ENCODE measurements around the gene UBC. TPM values are rescaled to one million over a fixed set of nuclear protein-coding genes. Genes with fewer than 3 reads are reported as not detected.
"Not testable (repeated sequence)": the region's sequence is repeated elsewhere in the genome, so short reads cannot be mapped to it uniquely, and the experiment has no call there.

The UBC gene
- total RNA-seq, 1 experiment from 2014 or later = 1,166 TPM

GRCh38 chr12:124909831-124910560 is 4.5 kb downstream of the UBC start:
- Histone ChIP-seq H3K4me3 (no peak overlapping the region), H3K9me3 (0 out of 2 replicates have a peak, but pooled peaks cover 1% of the 10 kb centered on the region), H3K36me3 (peaks cover 22% of the 10 kb centered on the region), H3K27me3 (no peaks in the 10 kb centered on the region)
- no peak for DNase-seq

- no peak overlapping the region for H3K4me3 ChIP-seq
- DNase-seq = peak; percentile 77
- H3K9me3 ChIP-seq = no peaks in the 10 kb centered on the region
- no peaks in the 10 kb centered on the region for H3K27me3 ChIP-seq
- H3K36me3 ChIP-seq = peaks cover 8% of the 10 kb centered on the region
These were observed 7.7 kb downstream of the UBC start for GRCh38 chr12:124906606-124907261.

- DNase-seq = peak; percentile 94
- Histone ChIP-seq H3K27me3 (no peaks in the 10 kb centered on the region), H3K4me3 (peak overlapping the region; percentile 2), H3K9me3 (no peaks in the 10 kb centered on the region), H3K36me3 (no peaks in the 10 kb centered on the region)
These were observed 9.9 kb downstream of the UBC start for GRCh38 chr12:124904306-124905098.

DNA sequence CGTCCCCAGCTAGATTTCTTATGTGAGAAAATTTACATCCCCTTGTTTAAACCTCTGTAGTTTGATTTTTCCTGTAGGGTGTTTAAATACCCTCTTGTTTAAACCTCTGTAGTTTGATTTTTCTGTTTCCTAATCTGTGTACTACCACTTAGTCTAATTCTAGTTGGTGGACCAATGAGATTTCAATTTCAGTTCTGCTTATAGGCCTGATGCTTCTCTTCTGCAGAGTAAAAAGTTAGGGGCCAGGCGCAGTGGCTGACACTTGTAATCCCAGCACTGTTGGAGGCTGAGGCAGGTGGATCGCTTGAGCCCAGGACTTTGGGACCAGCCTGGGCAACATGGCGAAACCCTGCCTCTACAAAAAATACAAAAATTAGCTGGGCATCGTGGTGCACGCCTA is 11.5 kb downstream of the UBC start:
- no peaks in the 10 kb centered on the region for H3K9me3 ChIP-seq
- no peaks in the 10 kb centered on the region for H3K36me3 ChIP-seq
- no peak overlapping the region for H3K4me3 ChIP-seq
- H3K27me3 ChIP-seq = no peaks in the 10 kb centered on the region
- no peak for DNase-seq

DNA sequence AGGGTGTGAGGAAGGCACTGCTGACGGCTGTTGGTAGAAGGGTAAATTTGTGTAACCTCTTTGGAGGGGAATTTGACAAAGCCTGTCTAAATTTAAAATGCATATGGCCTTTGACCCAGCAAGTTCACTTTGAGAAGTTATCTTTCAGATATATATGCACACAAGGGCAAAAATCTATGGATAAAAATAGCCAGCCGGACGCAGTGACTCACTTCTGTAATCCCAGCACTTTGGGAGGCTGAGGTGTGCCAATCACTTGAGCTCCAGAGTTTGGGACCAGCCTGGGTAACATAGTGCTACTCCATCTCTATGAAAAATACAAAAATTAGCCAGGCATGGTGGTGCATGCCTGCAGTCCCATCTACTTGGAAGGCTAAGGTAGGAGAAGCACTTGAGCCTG is 13.4 kb downstream of the UBC start:
- no peak overlapping the region for H3K4me3 ChIP-seq
- peak; percentile 54 for DNase-seq
- no peaks in the 10 kb centered on the region for H3K36me3 ChIP-seq
- no peaks in the 10 kb centered on the region for H3K27me3 ChIP-seq
- no peaks in the 10 kb centered on the region for H3K9me3 ChIP-seq

DNA sequence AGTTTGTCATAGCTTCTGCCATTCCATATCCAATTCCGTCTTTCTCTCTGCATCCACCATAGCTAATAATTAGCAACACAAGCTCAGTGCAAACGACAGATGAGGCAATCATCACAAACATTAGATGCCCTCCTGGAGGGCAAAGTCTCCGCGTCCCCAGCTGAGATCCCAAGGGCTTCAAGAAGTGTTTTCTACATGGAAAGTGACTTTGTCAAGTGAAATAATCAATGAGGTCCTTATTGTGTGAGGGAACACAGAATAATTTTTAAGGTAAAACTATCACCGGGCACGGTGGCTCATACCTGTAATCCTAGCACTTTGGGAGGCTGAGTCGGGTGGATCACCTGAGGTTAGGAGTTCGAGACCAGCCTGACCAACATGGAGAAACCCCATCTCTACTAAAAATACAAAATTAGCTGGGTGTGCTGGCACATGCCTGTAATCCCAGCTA is 14.1 kb downstream of the UBC start:
- H3K36me3 ChIP-seq, H3K9me3 ChIP-seq, H3K27me3 ChIP-seq, H3K4me3 ChIP-seq, DNase-seq: not testable (repeated sequence)

- H3K9me3 ChIP-seq = no peaks in the 10 kb centered on the region
- H3K27me3 ChIP-seq = no peaks in the 10 kb centered on the region
- H3K36me3 ChIP-seq = no peaks in the 10 kb centered on the region
- H3K4me3 ChIP-seq = no peak overlapping the region
- no peak for DNase-seq
These were observed 15.5 kb downstream of the UBC start for GRCh38 chr12:124898923-124899294.

DNA sequence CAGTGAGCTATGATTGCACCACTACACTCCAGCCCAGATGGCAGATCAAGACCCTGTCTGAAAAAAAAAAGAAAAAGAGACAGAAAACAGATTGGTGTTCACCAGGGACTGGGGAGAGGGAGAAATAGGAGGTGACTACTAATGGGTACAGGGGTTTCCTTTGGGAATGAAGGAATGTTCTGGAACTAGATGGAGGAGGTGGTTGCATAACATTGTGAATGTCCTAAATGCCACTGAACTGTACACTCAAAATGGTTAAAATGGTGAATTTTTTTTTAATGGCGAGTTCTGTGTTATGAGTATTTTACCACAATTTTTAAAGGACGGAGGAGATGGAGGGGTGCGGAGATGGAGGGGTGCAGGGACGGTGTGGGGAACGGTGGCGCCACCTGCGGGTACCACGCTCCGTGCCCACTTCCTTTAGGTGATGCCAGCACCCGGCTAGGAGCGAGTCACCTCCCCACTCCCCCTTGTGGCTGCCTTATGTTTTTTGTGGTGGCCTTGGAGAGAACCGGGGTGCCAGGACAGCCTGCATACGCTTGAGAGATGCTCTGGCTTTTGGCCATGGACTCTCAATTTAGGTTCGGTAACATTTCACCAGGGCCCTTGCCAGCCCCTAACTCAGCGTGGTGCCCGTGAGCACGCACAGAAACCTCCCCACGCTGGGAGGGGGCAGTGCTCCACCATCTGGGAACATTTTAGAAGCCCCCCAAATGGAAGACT is 16.1 kb downstream of the UBC start:
- peak; percentile 63 for DNase-seq
- Histone ChIP-seq H3K27me3 (no peaks in the 10 kb centered on the region), H3K9me3 (no peaks in the 10 kb centered on the region), H3K36me3 (no peaks in the 10 kb centered on the region), H3K4me3 (no peak overlapping the region)

GRCh38 chr12:124896461-124896860 is 18.0 kb downstream of the UBC start:
- no peaks in the 10 kb centered on the region for H3K27me3 ChIP-seq
- H3K4me3 ChIP-seq = no peak overlapping the region
- H3K36me3 ChIP-seq = no peaks in the 10 kb centered on the region
- H3K9me3 ChIP-seq = no peaks in the 10 kb centered on the region
- no peak for DNase-seq

- no peaks in the 10 kb centered on the region for H3K27me3 ChIP-seq
- H3K9me3 ChIP-seq = no peaks in the 10 kb centered on the region
- no peak overlapping the region for H3K4me3 ChIP-seq
- H3K36me3 ChIP-seq = no peaks in the 10 kb centered on the region
- DNase-seq = no peak
These were observed 20.5 kb downstream of the UBC start for GRCh38 chr12:124893792-124894516.

DNA sequence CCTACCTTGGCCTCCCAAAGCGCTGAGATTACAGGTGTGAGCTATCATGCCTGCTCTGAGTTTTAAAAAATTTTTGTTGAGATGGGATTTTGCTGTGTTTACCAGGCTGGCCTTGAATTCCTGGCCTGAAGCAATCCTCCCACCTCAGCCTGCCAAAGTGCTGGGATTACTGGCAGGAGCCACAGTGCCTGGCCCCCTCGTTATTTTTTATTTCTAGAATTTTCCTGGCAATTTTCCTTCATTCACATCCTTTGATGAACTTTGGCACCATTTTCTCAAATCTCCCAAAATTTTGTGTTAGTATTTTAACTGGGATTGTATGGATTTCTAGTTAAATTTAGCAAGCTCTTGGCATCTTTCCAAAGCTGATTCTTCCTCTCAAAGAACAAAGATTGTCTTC is 26.2 kb downstream of the UBC start:
- H3K36me3 ChIP-seq = no peaks in the 10 kb centered on the region
- no peaks in the 10 kb centered on the region for H3K27me3 ChIP-seq
- H3K4me3 ChIP-seq = no peak overlapping the region
- peak; percentile 17 for DNase-seq
- H3K9me3 ChIP-seq = no peaks in the 10 kb centered on the region

GRCh38 chr12:124887766-124888165 is 26.7 kb downstream of the UBC start:
- H3K36me3 ChIP-seq, H3K27me3 ChIP-seq, H3K9me3 ChIP-seq, H3K4me3 ChIP-seq, DNase-seq: not testable (repeated sequence)

GRCh38 chr12:124884587-124885438 is 29.6 kb downstream of the UBC start:
- Histone ChIP-seq H3K27me3 (no peaks in the 10 kb centered on the region), H3K9me3 (no peaks in the 10 kb centered on the region), H3K4me3 (no peak overlapping the region), H3K36me3 (no peaks in the 10 kb centered on the region)
- no peak for DNase-seq

DNA sequence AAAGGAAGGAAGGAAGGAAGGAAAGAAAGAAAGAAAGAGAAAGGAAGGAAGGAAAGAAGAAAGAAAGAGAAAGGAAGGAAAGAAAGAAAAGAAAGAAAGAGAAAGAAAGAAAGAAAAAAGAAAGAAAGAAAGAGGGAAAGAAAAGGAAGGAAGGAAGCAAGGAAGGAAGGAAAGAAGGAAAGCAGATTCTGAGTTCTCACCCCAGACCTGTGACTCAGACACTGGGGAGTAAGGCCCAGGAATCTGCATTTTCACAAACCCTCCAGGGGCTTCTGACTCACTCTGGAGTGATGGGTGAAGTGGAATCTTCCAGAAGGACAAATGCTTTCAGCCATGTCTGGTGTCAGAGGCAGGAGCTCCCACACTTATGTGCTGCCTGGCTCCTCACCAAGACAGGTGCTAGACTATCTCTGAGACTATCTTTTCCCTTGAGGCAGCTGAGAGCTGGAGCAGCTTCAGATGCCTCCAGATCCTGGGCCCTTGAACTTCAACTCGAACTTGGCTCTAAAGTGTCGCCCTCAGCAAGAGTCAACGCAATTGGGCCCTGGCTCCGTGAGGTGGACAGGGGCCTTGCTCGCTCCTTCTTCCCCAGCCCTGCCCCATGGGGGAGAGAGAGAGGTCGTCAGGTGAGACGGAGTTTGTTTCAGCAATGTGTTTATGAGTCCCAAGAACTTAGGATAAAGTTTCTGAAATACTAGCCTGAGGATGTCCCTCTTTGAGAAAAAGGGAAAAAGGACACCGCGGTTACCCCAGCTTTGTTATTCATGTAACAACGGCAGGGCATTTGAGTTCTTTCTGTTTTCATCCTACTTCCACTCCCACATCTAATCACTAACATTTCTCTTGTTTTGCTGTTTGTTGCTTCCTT is 31.0 kb downstream of the UBC start:
- DNase-seq = no peak
- Histone ChIP-seq H3K27me3 (no peaks in the 10 kb centered on the region), H3K9me3 (no peaks in the 10 kb centered on the region), H3K36me3 (no peaks in the 10 kb centered on the region), H3K4me3 (no peak overlapping the region)

DNA sequence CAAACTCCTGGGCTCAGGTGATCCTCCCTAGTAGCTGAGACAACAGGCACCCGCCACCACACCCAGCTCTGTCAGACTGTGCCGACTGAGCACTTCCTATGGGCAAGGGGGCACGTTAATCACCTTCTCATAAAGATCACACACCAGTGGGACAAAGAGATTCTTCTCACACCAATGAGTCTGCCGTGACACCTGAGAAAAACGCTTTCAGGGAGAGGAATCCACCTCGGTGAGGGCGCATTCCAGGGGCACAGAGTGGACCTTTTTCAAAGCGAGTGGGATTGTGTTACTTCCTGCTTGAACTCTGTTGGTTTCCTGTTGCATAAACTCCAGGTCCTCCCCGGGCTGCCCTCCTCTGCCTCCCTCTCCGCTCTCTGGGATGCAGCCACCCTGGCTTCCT is 33.3 kb downstream of the UBC start:
- no peaks in the 10 kb centered on the region for H3K9me3 ChIP-seq
- H3K36me3 ChIP-seq = no peaks in the 10 kb centered on the region
- no peak overlapping the region for H3K4me3 ChIP-seq
- no peak for DNase-seq
- no peaks in the 10 kb centered on the region for H3K27me3 ChIP-seq

Data from MG63 (cell line).